GM12878 (cell line): ENCODE results near the gene DNAH5. TPM values are rescaled to one million over a fixed set of nuclear protein-coding genes. Genes with fewer than 3 reads are reported as not detected.

Experiments
- BCL3 ChIP-seq: IDR thresholded peaks from 2 replicates; pipeline ENCODE4 v1.6.1; 2011; ENCODE audit warnings: borderline replicate concordance, low read depth, mild to moderate bottlenecking, moderate library complexity, low read length; ENCODE audit not compliant: insufficient read depth, poor library complexity, severe bottlenecking
- CEBPZ ChIP-seq: fragments of 150-350 bp; IDR thresholded peaks from 2 replicates; pipeline ENCODE4 v1.6.1; 2016; ENCODE audit warnings: low read depth, low read length
- IKZF1 ChIP-seq: fragments of 450-650 bp; conservative IDR thresholded peaks from 2 replicates; pipeline ENCODE4 v1.6.1; 2017; ENCODE audit warnings: antibody characterized with exemption, mild to moderate bottlenecking
- KLF5 ChIP-seq: fragments of 450-650 bp; IDR thresholded peaks from 2 replicates; pipeline ENCODE4 v1.6.1; 2014; ENCODE audit warnings: mild to moderate bottlenecking; ENCODE audit not compliant: partially characterized antibody
- NR2C1 ChIP-seq: fragments of 450-650 bp; IDR thresholded peaks from 2 replicates; pipeline ENCODE4 v1.6.1; 2017; ENCODE audit warnings: antibody characterized with exemption, mild to moderate bottlenecking, moderate library complexity
- RCOR1 ChIP-seq: conservative IDR thresholded peaks from 2 replicates; pipeline ENCODE4 v1.6.1; 2012; ENCODE audit warnings: low read depth, low read length, improper control_type of control experiment
- YY1 ChIP-seq: IDR thresholded peaks from 2 replicates; pipeline ENCODE4 v1.6.1; 2011; ENCODE audit warnings: low read depth, mild to moderate bottlenecking, low read length
- ZBTB40 ChIP-seq: fragments of 450-650 bp; IDR thresholded peaks from 2 replicates; pipeline ENCODE4 v1.6.1; 2016; ENCODE audit warnings: mild to moderate bottlenecking, moderate library complexity, borderline replicate concordance
- ZSCAN29 ChIP-seq: fragments of 450-650 bp; IDR thresholded peaks from 2 replicates; pipeline ENCODE4 v1.6.1; 2017; ENCODE audit warnings: mild to moderate bottlenecking, moderate library complexity
- polyA plus RNA-seq, 11 experiments: library from polyadenylated mRNA; depleted of rRNA in 4 of 11; unstranded in 6 of 11; stranded (reverse) in 5 of 11; fragments of >200 nt; fragmentation: Nextera tagmentation in 4 of 11; fragmentation: Illumina TruSeq in 1 of 11; extraction: Ambion mirVana in 4 of 11; extraction: Trizol in 1 of 11; gene quantifications; 1 replicate in 1 of 11; 2 replicates in 10 of 11; pipeline versions ENCODE4 v1.2.1 to v1.2.3, GENCODE V29; 2011 to 2016; ENCODE audit warnings: inconsistent platforms in 2 of 11, missing spikeins in 2 of 11, low read depth in 1 of 11
- total RNA-seq, 4 experiments: library from RNA; depleted of rRNA in 3 of 4; stranded (reverse); fragments of >200 nt in 3 of 4; fragmentation: Illumina TruSeq in 1 of 4; extraction: Trizol in 1 of 4; gene quantifications; 2 replicates each; pipeline versions ENCODE4 v1.2.1 to v1.2.3, GENCODE V29; 2013 to 2021
- TF ChIP-seq, protein P1 (sequence below): fragments of 450-650 bp; conservative IDR thresholded peaks from 2 replicates; pipeline ENCODE4 v1.6.1; 2017; ENCODE audit warnings: mild to moderate bottlenecking, moderate library complexity
- TF ChIP-seq, protein P2 (sequence below): IDR thresholded peaks from 2 replicates; pipeline ENCODE4 v1.6.1; 2012; ENCODE audit warnings: low read depth, low read length, improper control_type of control experiment
- TF ChIP-seq, protein P3 (sequence below): fragments of 450-650 bp; IDR thresholded peaks from 2 replicates; pipeline ENCODE4 v1.6.1; 2017; ENCODE audit warnings: borderline replicate concordance
- TF ChIP-seq, protein P4 (sequence below): IDR thresholded peaks from 2 replicates; pipeline ENCODE4 v1.6.1; 2011; ENCODE audit warnings: low read depth, mild to moderate bottlenecking, low read length, moderate library complexity, borderline replicate concordance; ENCODE audit errors: extremely low read depth

The DNAH5 gene
- total and polyA plus RNA-seq, 10 of the 15 experiments (the other 5 are each of a cell fraction or from before 2014, with no cell fraction given) = under 0.01 to 0.30 (median 0.07) TPM; not detected in 7

- TF ChIP-seq, protein P1, sequence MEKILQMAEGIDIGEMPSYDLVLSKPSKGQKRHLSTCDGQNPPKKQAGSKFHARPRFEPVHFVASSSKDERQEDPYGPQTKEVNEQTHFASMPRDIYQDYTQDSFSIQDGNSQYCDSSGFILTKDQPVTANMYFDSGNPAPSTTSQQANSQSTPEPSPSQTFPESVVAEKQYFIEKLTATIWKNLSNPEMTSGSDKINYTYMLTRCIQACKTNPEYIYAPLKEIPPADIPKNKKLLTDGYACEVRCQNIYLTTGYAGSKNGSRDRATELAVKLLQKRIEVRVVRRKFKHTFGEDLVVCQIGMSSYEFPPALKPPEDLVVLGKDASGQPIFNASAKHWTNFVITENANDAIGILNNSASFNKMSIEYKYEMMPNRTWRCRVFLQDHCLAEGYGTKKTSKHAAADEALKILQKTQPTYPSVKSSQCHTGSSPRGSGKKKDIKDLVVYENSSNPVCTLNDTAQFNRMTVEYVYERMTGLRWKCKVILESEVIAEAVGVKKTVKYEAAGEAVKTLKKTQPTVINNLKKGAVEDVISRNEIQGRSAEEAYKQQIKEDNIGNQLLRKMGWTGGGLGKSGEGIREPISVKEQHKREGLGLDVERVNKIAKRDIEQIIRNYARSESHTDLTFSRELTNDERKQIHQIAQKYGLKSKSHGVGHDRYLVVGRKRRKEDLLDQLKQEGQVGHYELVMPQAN = no peak
- TF ChIP-seq ZSCAN29 (no peak), KLF5 (no peak), RCOR1 (no peak), YY1 (no peak), IKZF1 (no peak), CEBPZ (no peak), ZBTB40 (no peak), BCL3 (no peak), NR2C1 (no peak)
- TF ChIP-seq, protein P2, sequence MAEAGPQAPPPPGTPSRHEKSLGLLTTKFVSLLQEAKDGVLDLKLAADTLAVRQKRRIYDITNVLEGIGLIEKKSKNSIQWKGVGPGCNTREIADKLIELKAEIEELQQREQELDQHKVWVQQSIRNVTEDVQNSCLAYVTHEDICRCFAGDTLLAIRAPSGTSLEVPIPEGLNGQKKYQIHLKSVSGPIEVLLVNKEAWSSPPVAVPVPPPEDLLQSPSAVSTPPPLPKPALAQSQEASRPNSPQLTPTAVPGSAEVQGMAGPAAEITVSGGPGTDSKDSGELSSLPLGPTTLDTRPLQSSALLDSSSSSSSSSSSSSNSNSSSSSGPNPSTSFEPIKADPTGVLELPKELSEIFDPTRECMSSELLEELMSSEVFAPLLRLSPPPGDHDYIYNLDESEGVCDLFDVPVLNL = no peak
- TF ChIP-seq, protein P3, sequence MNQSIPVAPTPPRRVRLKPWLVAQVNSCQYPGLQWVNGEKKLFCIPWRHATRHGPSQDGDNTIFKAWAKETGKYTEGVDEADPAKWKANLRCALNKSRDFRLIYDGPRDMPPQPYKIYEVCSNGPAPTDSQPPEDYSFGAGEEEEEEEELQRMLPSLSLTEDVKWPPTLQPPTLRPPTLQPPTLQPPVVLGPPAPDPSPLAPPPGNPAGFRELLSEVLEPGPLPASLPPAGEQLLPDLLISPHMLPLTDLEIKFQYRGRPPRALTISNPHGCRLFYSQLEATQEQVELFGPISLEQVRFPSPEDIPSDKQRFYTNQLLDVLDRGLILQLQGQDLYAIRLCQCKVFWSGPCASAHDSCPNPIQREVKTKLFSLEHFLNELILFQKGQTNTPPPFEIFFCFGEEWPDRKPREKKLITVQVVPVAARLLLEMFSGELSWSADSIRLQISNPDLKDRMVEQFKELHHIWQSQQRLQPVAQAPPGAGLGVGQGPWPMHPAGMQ = no peak
- TF ChIP-seq, protein P4, sequence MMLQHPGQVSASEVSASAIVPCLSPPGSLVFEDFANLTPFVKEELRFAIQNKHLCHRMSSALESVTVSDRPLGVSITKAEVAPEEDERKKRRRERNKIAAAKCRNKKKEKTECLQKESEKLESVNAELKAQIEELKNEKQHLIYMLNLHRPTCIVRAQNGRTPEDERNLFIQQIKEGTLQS = no peak
Measured at GRCh38 chr5:13976867-13977830, 32.7 kb upstream of the DNAH5 start (continued).
